GM21390 (cell line): ENCODE results near the gene AAK1.

Source experiments
- ATAC-seq: cut with Tn5 transposase; IDR thresholded peaks from one replicate; pipeline ENCODE4 v1.9.1; 2021; ENCODE audit not compliant: unreplicated experiment

Gene AAK1

GRCh38 chr2:69546646-69547045, 96.9 kb downstream of the AAK1 start:
- no peak for ATAC-seq

- ATAC-seq = no peak
Observed at GRCh38 chr2:69545477-69545932, 98.0 kb downstream of the AAK1 start.

- no peak for ATAC-seq
Observed at GRCh38 chr2:69544951-69545350, 98.6 kb downstream of the AAK1 start.

- ATAC-seq = no peak
Observed at GRCh38 chr2:69539549-69539908, 104.0 kb downstream of the AAK1 start.

- no peak for ATAC-seq
Observed at GRCh38 chr2:69538872-69539548, 104.5 kb downstream of the AAK1 start.

GRCh38 chr2:69538249-69538648, 105.3 kb downstream of the AAK1 start:
- no peak for ATAC-seq

GRCh38 chr2:69535817-69536241, 107.7 kb downstream of the AAK1 start:
- ATAC-seq = peak; percentile 83

- ATAC-seq = no peak
Observed at GRCh38 chr2:69531186-69531585, 112.4 kb downstream of the AAK1 start.

- no peak for ATAC-seq
Observed at GRCh38 chr2:69529480-69529879, 114.1 kb downstream of the AAK1 start.

GRCh38 chr2:69525261-69525660, 118.3 kb downstream of the AAK1 start:
- no peak for ATAC-seq

- no peak for ATAC-seq
Observed at GRCh38 chr2:69524799-69525198, 118.7 kb downstream of the AAK1 start.

GRCh38 chr2:69521747-69522146, 121.8 kb downstream of the AAK1 start:
- no peak for ATAC-seq

GRCh38 chr2:69518841-69519240, 124.7 kb downstream of the AAK1 start:
- no peak for ATAC-seq

- no peak for ATAC-seq
Observed at GRCh38 chr2:69517410-69517809, 126.1 kb downstream of the AAK1 start.

- no peak for ATAC-seq
Observed at GRCh38 chr2:69514819-69515218, 128.7 kb downstream of the AAK1 start.

GRCh38 chr2:69514406-69514805, 129.1 kb downstream of the AAK1 start:
- ATAC-seq = no peak

- no peak for ATAC-seq
Observed at GRCh38 chr2:69512446-69512845, 131.1 kb downstream of the AAK1 start.

GRCh38 chr2:69510204-69510603, 133.3 kb downstream of the AAK1 start:
- ATAC-seq = no peak

- no peak for ATAC-seq
Observed at GRCh38 chr2:69509750-69510140, 133.8 kb downstream of the AAK1 start.

- ATAC-seq = no peak
Observed at GRCh38 chr2:69509011-69509749, 134.4 kb downstream of the AAK1 start.

GRCh38 chr2:69505710-69506109, 137.8 kb downstream of the AAK1 start:
- no peak for ATAC-seq

GRCh38 chr2:69501301-69501700, 142.2 kb downstream of the AAK1 start:
- ATAC-seq = no peak

GRCh38 chr2:69499966-69500365, 143.6 kb downstream of the AAK1 start:
- ATAC-seq = no peak
